ENCODE measurements around the gene RNF212.

DNA sequence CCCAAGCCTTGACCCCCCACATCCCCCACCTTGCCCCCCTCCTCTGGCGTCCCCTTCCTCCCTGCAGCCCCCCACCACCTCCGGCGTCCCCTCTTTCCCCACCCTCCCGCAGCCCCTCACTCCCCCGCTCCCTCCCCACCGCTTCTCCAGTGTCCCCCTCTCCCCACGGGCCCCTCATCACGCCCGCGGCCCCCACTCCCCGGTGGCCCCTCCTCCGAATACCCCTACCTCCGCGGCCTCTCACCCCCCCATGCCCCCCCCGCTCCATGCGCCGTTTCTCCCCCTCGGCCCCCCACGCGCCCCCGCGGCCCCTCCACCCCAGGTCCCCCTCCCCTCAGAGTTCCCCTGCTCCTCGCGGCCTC, 562 bp downstream of the RNF212 start:
- no peak for TF ChIP-seq POLR2AphosphoS5 (IDR thresholded peaks at IDR 0.05; ENCODE audit: borderline replicate concordance, low read depth, low read length)
- no peak for TF ChIP-seq EZH2 (IDR thresholded peaks at IDR 0.05)

Data from SK-N-MC (cell line).